ENCODE results near the gene KLF18. TPM values are rescaled to one million over a fixed set of nuclear protein-coding genes. Genes with fewer than 3 reads are reported as not detected.

Gene KLF18
- total RNA-seq, 1 donor: not detected

Small RNAs within 50 kb of the gene (small RNA-seq; reads per million reads assigned to genes)
- not detected for gene AL035417.1
- not detected for gene OOSP1P1
- gene RF00019: not detected
- not detected for gene RN7SL479P

Other genes with a start within 250 kb of the KLF18 start
- not detected in 2 replicates for gene ARTN, start 207.8 kb downstream of the KLF18 start, total RNA-seq (ENCODE audit: low replicate concordance)
- gene IPO13, start 194.7 kb downstream of the KLF18 start, total RNA-seq (ENCODE audit: low replicate concordance): 16.2 and 20.8 TPM in 2 replicates
- 15.1 and 15.6 TPM in 2 replicates for gene DPH2, start 171.6 kb downstream of the KLF18 start, total RNA-seq (ENCODE audit: low replicate concordance)
- gene ATP6V0B, start 166.7 kb downstream of the KLF18 start, total RNA-seq (ENCODE audit: low replicate concordance): 47.3 and 53.1 TPM in 2 replicates
- 19.7 and 99.1 TPM in 2 replicates for gene B4GALT2, start 162.4 kb downstream of the KLF18 start, total RNA-seq (ENCODE audit: low replicate concordance)
- 2.6 TPM in 2 replicates for gene CCDC24, start 150.0 kb downstream of the KLF18 start, total RNA-seq (ENCODE audit: low replicate concordance)
- gene SLC6A9, start 110.2 kb downstream of the KLF18 start, total RNA-seq (ENCODE audit: low replicate concordance): 6.8 and 25.9 TPM in 2 replicates
- gene KLF17, start 22.8 kb downstream of the KLF18 start, total RNA-seq (ENCODE audit: low replicate concordance): 0.27 and 1.1 TPM in 2 replicates
- 19.8 and 29.2 TPM in 2 replicates for gene DMAP1, start 71.8 kb upstream of the KLF18 start, total RNA-seq (ENCODE audit: low replicate concordance)
- gene ERI3, start 213.6 kb upstream of the KLF18 start, total RNA-seq (ENCODE audit: low replicate concordance): 50.0 and 64.3 TPM in 2 replicates

Measured in fibroblast of the aortic adventitia (primary cell).